Motor neuron (in vitro differentiated cells): ENCODE data around the gene CHMP5. TPM values are rescaled to one million over a fixed set of nuclear protein-coding genes. Genes with fewer than 3 reads are reported as not detected.

Experiments used
- total RNA-seq, 8 experiments: library from RNA; unstranded; fragments of 300-600 nt; gene quantifications; 2 replicates each; pipeline versions ENCODE4 v1.2.3 to v1.2.4, GENCODE V29; 2022

Gene CHMP5
- total RNA-seq, 8 experiments from 2014 or later, result 65.7 to 130 (median 93.4) TPM

Other genes with a start within 250 kb of the CHMP5 start
- 100 to 1,000 TPM; 162 to 304 (median 199) TPM for gene DNAJA1, start 239.8 kb upstream of the CHMP5 start, total RNA-seq
- gene SMU1, start 188.4 kb upstream of the CHMP5 start, total RNA-seq, result 10 to 100 TPM; 17.5 to 30.2 (median 27.1) TPM
- 10 to 100 TPM in 3 of 8 experiments, 1 to 10 TPM in 5; 1.3 to 86.5 (median 4.7) TPM for gene B4GALT1, start 97.7 kb upstream of the CHMP5 start, total RNA-seq
- not detected for gene SPINK4, start 24.9 kb upstream of the CHMP5 start, total RNA-seq
- gene BAG1, start 341 bp upstream of the CHMP5 start, total RNA-seq, result 100 to 1,000 TPM in 2 of 8 experiments, 10 to 100 TPM in 6; 26.7 to 139 (median 52.3) TPM
- 10 to 100 TPM; 18.4 to 43.7 (median 28.0) TPM for gene NFX1, start 25.5 kb downstream of the CHMP5 start, total RNA-seq
- 1 to 10 TPM in 2 of 8 experiments, under 1 TPM in 5, not detected in 1; 0.22 to 2.8 (median 0.67) TPM for gene AQP7, start 137.5 kb downstream of the CHMP5 start, total RNA-seq
- 10 to 100 TPM in 2 of 8 experiments, 1 to 10 TPM in 2, under 1 TPM in 4; 0.27 to 77.5 (median 1.3) TPM for gene AQP3, start 182.5 kb downstream of the CHMP5 start, total RNA-seq
- gene NOL6, start 208.9 kb downstream of the CHMP5 start, total RNA-seq, result 10 to 100 TPM; 15.5 to 55.1 (median 26.3) TPM